HG03575 (cell line): Measurements from ENCODE around the gene UGT1A4.

Experiments
- ATAC-seq: cut with Tn5 transposase; IDR thresholded peaks from one replicate; pipeline ENCODE4 v1.9.1; 2021; ENCODE audit not compliant: unreplicated experiment, insufficient number of reproducible peaks, low FRiP score; ENCODE audit errors: extremely low read depth

UGT1A4 gene

GRCh38 chr2:233818639-233819621, 100.4 kb downstream of the UGT1A4 start:
- ATAC-seq = no peak

- no peak for ATAC-seq
Measured at GRCh38 chr2:233819884-233820773, 101.6 kb downstream of the UGT1A4 start.

- no peak for ATAC-seq
Measured at GRCh38 chr2:233820774-233821105, 102.2 kb downstream of the UGT1A4 start.

- no peak for ATAC-seq
Measured at GRCh38 chr2:233821196-233821595, 102.7 kb downstream of the UGT1A4 start.

GRCh38 chr2:233821709-233822100, 103.2 kb downstream of the UGT1A4 start:
- no peak for ATAC-seq

DNA sequence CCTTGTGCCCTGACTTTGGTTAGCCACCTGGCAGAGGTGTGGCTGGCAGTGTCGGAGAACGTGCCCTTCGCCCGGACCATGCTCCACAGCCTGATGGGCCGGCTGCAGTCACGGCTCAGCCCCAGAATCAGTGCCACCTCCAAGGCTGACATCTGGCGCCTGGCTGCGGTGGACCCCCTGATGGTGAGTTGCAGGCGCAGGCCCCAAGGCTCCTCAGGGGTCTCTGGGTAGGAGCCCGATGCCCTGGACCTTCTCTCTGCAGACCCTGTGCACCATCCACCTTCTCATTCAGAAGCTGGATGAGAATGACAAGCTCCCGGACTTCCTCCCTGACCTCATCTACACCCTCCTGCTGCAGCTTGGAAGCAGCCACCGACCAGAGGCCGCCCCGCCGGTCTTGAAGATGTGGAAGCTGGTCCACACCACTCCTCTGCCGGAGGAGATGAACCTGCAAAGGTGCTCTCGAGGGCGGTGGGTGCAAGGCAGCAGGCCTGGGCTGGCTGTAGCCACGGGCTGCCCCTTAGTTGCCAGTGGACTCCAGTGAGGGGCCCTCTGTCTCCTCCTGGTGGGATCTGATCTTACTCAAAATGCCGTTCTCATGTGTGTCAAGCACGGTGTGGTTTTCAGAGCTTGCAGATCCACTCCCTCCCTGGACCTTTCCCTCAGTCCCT, 103.7 kb downstream of the UGT1A4 start:
- no peak for ATAC-seq
